Caco-2 (cell line): ENCODE data around the gene GADD45G. TPM values are rescaled to one million over a fixed set of nuclear protein-coding genes. Genes with fewer than 3 reads are reported as not detected.

Experiments used
- BruUV-seq: library from RNA; stranded (reverse); fragments of 400-500 nt; replicated peaks from 2 replicates; lab custom pipeline; 2021; lab: Mats Ljungman, UMichigan
- CTCF ChIA-PET: fragments of 300-600 bp; sonication (Branson Sonifier 250); formaldehyde crosslinking; loops from one replicate; lab custom pipeline; 2022; ENCODE audit warnings: antibody characterized with exemption; lab: Charles Lee
- POLR2A ChIA-PET: fragments of 300-600 bp; sonication (Branson Sonifier 250); formaldehyde crosslinking; loops from one replicate; lab custom pipeline; 2022; ENCODE audit warnings: antibody characterized with exemption; lab: Charles Lee
- DNase-seq, 2 experiments: peaks; one replicate each; pipeline versions ENCODE4 v3.0.0 to v3.0.0-alpha.2; 2020 to 2022
- H3K27me3 ChIP-seq: replicated peaks from 2 replicates; pipeline ENCODE4 v1.6.0; 2011; ENCODE audit warnings: low read length; ENCODE audit not compliant: control insufficient read depth, insufficient read depth
- H3K36me3 ChIP-seq: 2 replicates; pipeline ENCODE4 v1.5.1; 2011; ENCODE audit warnings: low read length; ENCODE audit not compliant: control insufficient read depth, insufficient read depth
- H3K4me1 ChIP-seq: fragments of 250-450 bp; sonication (Bioruptor Pico); 2 replicates; pipeline ENCODE4 v1.5.1; 2020; ENCODE audit warnings: mild to moderate bottlenecking
- H3K4me3 ChIP-seq: 2 replicates; pipeline ENCODE4 v1.5.1; 2011; ENCODE audit warnings: low read depth, mild to moderate bottlenecking, control low read depth, low read length
- H3K9me3 ChIP-seq: fragments of 250-450 bp; sonication (Bioruptor Pico); 2 replicates; pipeline ENCODE4 v1.5.1; 2020; ENCODE audit warnings: mild to moderate bottlenecking, moderate library complexity
- H3K27ac Mint-ChIP-seq: one replicate; pipeline ENCODE4 v1.8.0; 2022; ENCODE audit warnings: mixed read lengths; ENCODE audit not compliant: unreplicated experiment
- H3K27me3 Mint-ChIP-seq: one replicate; pipeline ENCODE4 v1.8.0; 2022; ENCODE audit warnings: mixed read lengths; ENCODE audit not compliant: insufficient read depth, unreplicated experiment
- H3K36me3 Mint-ChIP-seq: one replicate; pipeline ENCODE4 v1.8.0; 2022; ENCODE audit warnings: mild to moderate bottlenecking, mixed read lengths; ENCODE audit not compliant: insufficient read depth, unreplicated experiment
- H3K4me1 Mint-ChIP-seq: one replicate; pipeline ENCODE4 v1.8.0; 2022; ENCODE audit warnings: low read depth, mixed read lengths; ENCODE audit not compliant: unreplicated experiment
- H3K4me3 Mint-ChIP-seq: one replicate; pipeline ENCODE4 v1.8.0; 2022; ENCODE audit warnings: mild to moderate bottlenecking, moderate library complexity, mixed read lengths; ENCODE audit not compliant: unreplicated experiment
- H3K9me3 Mint-ChIP-seq: one replicate; pipeline ENCODE4 v1.8.0; 2022; ENCODE audit warnings: mixed read lengths; ENCODE audit not compliant: unreplicated experiment
- CTCF ChIP-seq, 2 experiments: fragments of 200-600 bp in 1 of 2; IDR thresholded peaks; 1 replicate in 1 of 2; 2 replicates in 1 of 2; pipeline versions ENCODE4 v1.5.1 to v1.8.0; 2011 to 2022; ENCODE audit warnings: antibody characterized with exemption in 1 of 2, control low read depth in 1 of 2, inconsistent platforms in 1 of 2, low read depth in 1 of 2, low read length in 1 of 2, mild to moderate bottlenecking in 1 of 2, moderate library complexity in 1 of 2; ENCODE audit not compliant: insufficient read depth in 1 of 2, severe bottlenecking in 1 of 2, unreplicated experiment in 1 of 2
- intact Hi-C: fragments of 100-400 bp; cut with micrococcal nuclease; formaldehyde crosslinking; loops from one replicate; pipeline ENCODE4 v1.10.0; 2022; ENCODE audit not compliant: unreplicated experiment
- total RNA-seq: library from RNA; stranded (reverse); gene quantifications from 2 replicates; pipeline ENCODE4 v1.2.3, GENCODE V29; 2022

Gene GADD45G
- total RNA-seq, 1 experiment from 2014 or later = 3.7 TPM

GRCh38 chr9:89639961-89640360 is 35.1 kb downstream of the GADD45G start:
- Histone ChIP-seq H3K4me3 (no peak overlapping the region), H3K36me3 (no peaks in the 10 kb centered on the region), H3K4me1 (no peaks in the 10 kb centered on the region), H3K9me3 (no peaks in the 10 kb centered on the region), H3K27me3 (no peaks in the 10 kb centered on the region)
- Mint-ChIP-seq H3K36me3 (no peaks in the 10 kb centered on the region), H3K9me3 (no peaks in the 10 kb centered on the region), H3K27me3 (no peaks in the 10 kb centered on the region), H3K4me3 (no peak overlapping the region), H3K27ac (no peak overlapping the region), H3K4me1 (no peaks in the 10 kb centered on the region)
- ChIA-PET POLR2A (no interaction called here), CTCF (no interaction called here)
- TF ChIP-seq CTCF (IDR thresholded peaks at IDR 0.05; ENCODE audit: insufficient read depth in 1 of 2, low read depth in 1 of 2, low read length in 1 of 2, severe bottlenecking in 1 of 2, unreplicated experiment in 1 of 2) = no peak
- no TSS peak for BruUV-seq
- DNase-seq = no peak
- intact Hi-C loops = no loop called here

- no peaks in the 10 kb centered on the region for H3K36me3 ChIP-seq
- H3K4me3 Mint-ChIP-seq = no peak overlapping the region
- H3K27me3 ChIP-seq = no peaks in the 10 kb centered on the region
- ChIA-PET POLR2A (no interaction called here), CTCF (no interaction called here)
- no peak for DNase-seq
- no TSS peak for BruUV-seq
- H3K36me3 Mint-ChIP-seq = no peaks in the 10 kb centered on the region
- H3K9me3 ChIP-seq = no peaks in the 10 kb centered on the region
- no peaks in the 10 kb centered on the region for H3K4me1 ChIP-seq
- H3K27me3 Mint-ChIP-seq = no peaks in the 10 kb centered on the region
- H3K9me3 Mint-ChIP-seq = no peaks in the 10 kb centered on the region
- H3K4me3 ChIP-seq = no peak overlapping the region
- no peak overlapping the region for H3K27ac Mint-ChIP-seq
- intact Hi-C loops = no loop called here
- no peaks in the 10 kb centered on the region for H3K4me1 Mint-ChIP-seq
- TF ChIP-seq CTCF (IDR thresholded peaks at IDR 0.05; ENCODE audit: insufficient read depth in 1 of 2, low read depth in 1 of 2, low read length in 1 of 2, severe bottlenecking in 1 of 2, unreplicated experiment in 1 of 2) = no peak
Measured at GRCh38 chr9:89640361-89640760, 35.5 kb downstream of the GADD45G start.

GRCh38 chr9:89640801-89641200 is 36.0 kb downstream of the GADD45G start:
- TF ChIP-seq CTCF (IDR thresholded peaks at IDR 0.05; ENCODE audit: insufficient read depth in 1 of 2, low read depth in 1 of 2, low read length in 1 of 2, severe bottlenecking in 1 of 2, unreplicated experiment in 1 of 2) = no peak
- no peak overlapping the region for H3K4me3 Mint-ChIP-seq

More at GRCh38 chr9:89640801-89641200, 36.0 kb downstream of the GADD45G start:
- BruUV-seq = no TSS peak
- Histone ChIP-seq H3K4me3 (no peak overlapping the region), H3K36me3 (no peaks in the 10 kb centered on the region), H3K9me3 (no peaks in the 10 kb centered on the region), H3K27me3 (no peaks in the 10 kb centered on the region), H3K4me1 (no peaks in the 10 kb centered on the region)
- H3K27ac Mint-ChIP-seq = no peak overlapping the region
- H3K4me1 Mint-ChIP-seq = no peaks in the 10 kb centered on the region
- no peaks in the 10 kb centered on the region for H3K36me3 Mint-ChIP-seq
- intact Hi-C loops = no loop called here
- no peaks in the 10 kb centered on the region for H3K9me3 Mint-ChIP-seq
- CTCF ChIA-PET = no interaction called here
- H3K27me3 Mint-ChIP-seq = no peaks in the 10 kb centered on the region
- DNase-seq = no peak
- POLR2A ChIA-PET = no interaction called here
